HL-60/S4 (cell line): Measurements from ENCODE around the gene ZNF326.
"Not testable (repeated sequence)": the region's sequence is repeated elsewhere in the genome, so short reads cannot be mapped to it uniquely, and the experiment has no call there.

ENCODE experiments used
- in situ Hi-C: fragments of 300-500 bp; cut with MboI; formaldehyde crosslinking; loops from 2 replicates; pipeline ENCODE4 v1.14.3; 2022; ENCODE audit warnings: low sequenced_read_pairs

The ZNF326 gene

GRCh38 chr1:90064109-90064508 is 69.2 kb downstream of the ZNF326 start:
- in situ Hi-C loops = not testable (repeated sequence)

- in situ Hi-C loops = no loop called here
Observed at GRCh38 chr1:90067194-90067931, 72.5 kb downstream of the ZNF326 start.

GRCh38 chr1:90068611-90069280 is 73.8 kb downstream of the ZNF326 start:
- in situ Hi-C loops = no loop called here

GRCh38 chr1:90074137-90074536 is 79.2 kb downstream of the ZNF326 start:
- in situ Hi-C loops = no loop called here

- in situ Hi-C loops = no loop called here
Observed at GRCh38 chr1:90074566-90074965, 79.7 kb downstream of the ZNF326 start.

- in situ Hi-C loops = no loop called here
Observed at GRCh38 chr1:90074970-90075391, 80.1 kb downstream of the ZNF326 start.

GRCh38 chr1:90083995-90084394 is 89.1 kb downstream of the ZNF326 start:
- in situ Hi-C loops = no loop called here
